Frontal cortex (tissue), 4 donors: ENCODE results near the gene PLCZ1. TPM values are rescaled to one million over a fixed set of nuclear protein-coding genes. Genes with fewer than 3 reads are reported as not detected.

Experiments
- DNase-seq, 2 donors: peaks; one replicate each; pipeline ENCODE4 v3.0.0; 2012; ENCODE audit warnings: low spot score in 2 of 2
- FAIRE-seq: peaks from 2 replicates; lab custom pipeline; 2012; peaks lifted over from hg19 to GRCh38; lab: Jason Lieb, UNC
- total RNA-seq: library from RNA; depleted of rRNA; stranded (reverse); fragments of >200 nt; gene quantifications from one replicate; pipeline ENCODE4 v1.2.3, GENCODE V29; 2014
- donor health status: control.
- donor health status: control.
- donor health status: control.

PLCZ1 gene
- total RNA-seq, 1 donor from 2014 or later = not detected

DNA sequence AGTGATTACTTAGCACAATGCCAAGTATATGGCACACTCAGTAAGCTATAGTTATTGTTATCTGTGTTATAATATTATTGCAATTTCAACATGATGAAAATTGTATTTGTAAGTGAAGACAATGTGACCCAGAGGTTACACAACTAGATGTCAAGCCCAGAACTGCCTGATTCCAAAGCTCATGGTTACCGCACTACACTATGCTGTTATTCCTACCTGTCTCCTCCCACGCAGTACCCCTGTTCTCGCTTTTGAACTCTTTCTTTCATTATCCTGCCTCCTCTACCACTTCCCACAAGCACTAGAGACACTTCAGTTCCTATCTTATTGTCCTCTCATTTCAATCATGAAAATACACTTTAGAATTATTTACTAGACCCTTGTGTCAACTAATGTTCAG lies 93.2 kb downstream of the PLCZ1 start:
- no peak for FAIRE-seq

DNA sequence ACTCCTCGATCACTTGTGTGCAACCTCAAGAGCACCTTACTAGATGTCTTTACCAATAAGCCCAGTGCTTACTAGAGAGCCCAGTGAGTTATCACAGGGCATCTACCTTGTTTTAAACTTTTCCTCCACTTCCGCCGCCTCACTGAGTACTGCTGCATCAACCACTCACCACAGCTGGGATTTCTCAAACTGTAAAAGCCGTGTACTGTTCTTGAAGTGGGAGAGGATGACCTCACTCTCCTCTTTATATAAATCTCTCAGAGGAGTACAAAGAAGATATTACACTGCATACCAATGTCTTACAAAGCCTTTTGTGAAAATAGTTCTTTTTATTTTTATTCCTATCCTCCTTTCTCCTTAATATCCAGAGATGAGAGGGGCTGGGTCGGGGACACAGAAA lies 94.1 kb downstream of the PLCZ1 start:
- no peak for FAIRE-seq
- DNase-seq = no peak

More for the DNA sequence above, 93.2 kb downstream of the PLCZ1 start:
- no peak for DNase-seq

DNA sequence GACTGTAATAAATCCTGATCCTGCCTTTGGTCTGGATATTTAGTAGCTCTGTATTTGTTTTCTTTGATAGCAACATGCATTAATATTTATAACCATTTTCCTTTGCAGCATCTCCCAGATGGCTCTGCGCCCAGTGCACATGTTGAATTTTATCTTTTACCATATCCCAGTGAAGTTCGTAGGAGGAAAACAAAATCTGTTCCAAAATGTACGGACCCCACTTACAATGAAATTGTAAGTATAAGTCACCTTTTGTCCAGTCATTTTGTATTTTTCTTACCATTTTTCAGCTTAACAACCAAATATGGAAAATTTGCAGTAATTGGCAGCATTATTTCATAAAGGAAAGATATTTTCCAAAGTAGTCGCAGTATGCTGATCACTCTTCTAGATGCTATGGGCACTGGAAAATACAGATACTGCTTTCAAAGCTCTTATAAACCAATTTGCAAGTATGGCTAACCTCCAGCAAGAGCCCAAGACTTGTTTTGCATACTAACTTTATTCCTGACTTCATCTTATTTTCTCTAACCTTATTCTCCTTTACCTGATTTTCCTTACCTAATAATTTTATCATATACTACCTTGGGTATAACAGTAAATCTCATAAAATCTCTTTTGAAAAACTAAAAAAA lies 97.4 kb downstream of the PLCZ1 start:
- DNase-seq = no peak

DNA sequence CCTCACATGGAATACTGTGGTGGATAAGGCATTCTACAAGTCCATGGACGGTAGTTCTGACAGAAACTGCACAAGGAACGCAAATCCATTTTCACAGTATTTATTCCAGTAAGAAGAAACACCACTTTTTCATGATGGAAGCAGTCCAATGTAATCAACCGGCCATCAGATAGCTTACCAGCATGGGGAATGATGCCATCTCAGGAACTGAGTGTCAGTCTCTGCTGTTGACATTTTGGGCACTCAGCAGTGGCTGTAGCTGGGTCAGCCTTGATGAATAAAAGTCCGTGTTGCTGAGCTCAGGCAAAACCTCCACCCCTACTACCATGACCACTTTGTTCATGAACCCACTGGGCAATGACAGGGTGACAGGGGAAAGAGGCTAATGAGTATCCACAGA lies 103.4 kb downstream of the PLCZ1 start:
- FAIRE-seq (no peak), DNase-seq (no peak)

More for the DNA sequence above, 97.4 kb downstream of the PLCZ1 start:
- FAIRE-seq = no peak

Other genes starting within 250 kb of the PLCZ1 start
- not detected for gene CAPZA3, start 107 bp upstream of the PLCZ1 start, total RNA-seq